Endometrial microvascular endothelial cells (primary cell): ENCODE results near the gene PDE10A. TPM values are rescaled to one million over a fixed set of nuclear protein-coding genes. Genes with fewer than 3 reads are reported as not detected.

Experiments used
- in situ Hi-C: cut with HindIII; loops from 2 replicates; pipeline ENCODE4 v1.10.0; 2017; ENCODE audit warnings: low sequenced_read_pairs, low pct_unique_long_range_greater_than_20kb; ENCODE audit errors: inconsistent ontology term
- total RNA-seq: library from RNA; depleted of rRNA; stranded (reverse); fragments of >200 nt; gene quantifications from one replicate; pipeline ENCODE4 v1.2.3, GENCODE V29; 2015; ENCODE audit errors: inconsistent ontology term

PDE10A gene
- total RNA-seq, 1 donor from 2014 or later = 1.4 TPM

GRCh38 chr6:165659945-165660856 lies 2.8 kb downstream of the PDE10A start:
- in situ Hi-C loops = no loop called here

GRCh38 chr6:165658395-165659058 lies 4.5 kb downstream of the PDE10A start:
- in situ Hi-C loops = no loop called here

GRCh38 chr6:165657325-165657680 lies 5.7 kb downstream of the PDE10A start:
- in situ Hi-C loops = no loop called here

- in situ Hi-C loops = no loop called here
These were observed 6.3 kb downstream of the PDE10A start for GRCh38 chr6:165656581-165657324.

GRCh38 chr6:165655191-165655590 lies 7.8 kb downstream of the PDE10A start:
- in situ Hi-C loops = no loop called here

- in situ Hi-C loops = no loop called here
These were observed 8.9 kb downstream of the PDE10A start for GRCh38 chr6:165654144-165654543.

- in situ Hi-C loops = no loop called here
These were observed 9.4 kb downstream of the PDE10A start for GRCh38 chr6:165653607-165654006.

- in situ Hi-C loops = no loop called here
These were observed 9.8 kb downstream of the PDE10A start for GRCh38 chr6:165653196-165653595.

GRCh38 chr6:165652766-165653165 lies 10.3 kb downstream of the PDE10A start:
- in situ Hi-C loops = no loop called here

- in situ Hi-C loops = no loop called here
These were observed 13.6 kb downstream of the PDE10A start for GRCh38 chr6:165649166-165650137.

GRCh38 chr6:165647041-165647440 lies 16.0 kb downstream of the PDE10A start:
- in situ Hi-C loops = no loop called here

GRCh38 chr6:165645919-165646318 lies 17.1 kb downstream of the PDE10A start:
- in situ Hi-C loops = no loop called here

- in situ Hi-C loops = no loop called here
These were observed 18.3 kb downstream of the PDE10A start for GRCh38 chr6:165644586-165645266.

GRCh38 chr6:165643015-165643414 lies 20.0 kb downstream of the PDE10A start:
- in situ Hi-C loops = no loop called here

GRCh38 chr6:165641672-165642156 lies 21.3 kb downstream of the PDE10A start:
- in situ Hi-C loops = no loop called here

GRCh38 chr6:165640806-165641205 lies 22.2 kb downstream of the PDE10A start:
- in situ Hi-C loops = no loop called here

- in situ Hi-C loops = no loop called here
These were observed 24.5 kb downstream of the PDE10A start for GRCh38 chr6:165638530-165638929.

GRCh38 chr6:165637586-165637985 lies 25.5 kb downstream of the PDE10A start:
- in situ Hi-C loops = no loop called here
